Left ventricle myocardium superior (tissue), 1 donor: ENCODE results near the gene TOGARAM2. TPM values are rescaled to one million over a fixed set of nuclear protein-coding genes. Genes with fewer than 3 reads are reported as not detected.

Experiments used
- ATAC-seq: fragments of 200-7000 bp; cut with Tn5 transposase; one replicate; pipeline ENCODE4 v1.9.1; 2020; ENCODE audit warnings: mild to moderate bottlenecking, moderate library complexity
- DNase-seq: peaks from one replicate; pipeline ENCODE4 v3.0.0-alpha.2; 2020
- intact Hi-C: fragments of 100-400 bp; cut with micrococcal nuclease; formaldehyde crosslinking; loops from one replicate; pipeline ENCODE4 v1.11.0; 2022
- long read RNA-seq: library from polyadenylated mRNA; unstranded; transcript quantifications from one replicate; pipeline ENCODE4 v2.0.0, GENCODE V29; 2021
- total RNA-seq: library from RNA; stranded (reverse); fragmentation: NEBNext Ultra II Directional; extraction: Animal tissue kit (Norgen Biotek cat#: 25700); gene quantifications from one replicate; pipeline ENCODE4 v1.2.1, GENCODE V29; 2021
- donor health status: DM: no; HTN: yes; CAD: no; lungs with severe emphysema.

The TOGARAM2 gene
- total RNA-seq: 43.9 TPM
- long read RNA-seq, transcript TOGARAM2-206 (11 exons, 1,932 nt): major isoform, 16 of 57 reads
- long read RNA-seq, partial matches to known transcripts: 16 of 57 reads
- long read RNA-seq, other reads (novel, unspliced or antisense): 25 of 57 reads

DNA sequence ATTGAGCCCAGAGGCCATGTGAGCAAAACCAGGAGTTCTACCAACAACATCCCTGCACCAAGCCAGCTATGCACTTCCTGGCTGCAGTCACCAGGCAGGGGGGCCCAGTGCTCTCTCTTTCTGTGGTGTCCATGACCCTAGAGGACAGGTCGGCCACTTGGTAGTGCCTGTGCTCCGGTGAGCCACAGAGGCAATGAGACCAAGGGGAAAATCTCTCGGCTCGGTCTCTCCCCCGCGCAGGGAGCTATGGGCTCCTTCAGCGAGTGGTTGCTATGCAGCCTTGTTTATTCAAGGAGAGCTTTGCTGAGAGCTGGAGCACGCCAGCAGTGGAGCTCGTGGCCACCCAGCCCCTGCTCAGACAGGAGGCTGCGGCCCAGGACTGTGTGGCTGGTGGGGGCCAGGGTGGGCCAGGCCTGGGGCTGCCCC, at the start of gene TOGARAM2:
TSS of gene TOGARAM2 (plus strand) at position 283 of the 426 bp plus-strand sequence. CDS start 13,537 bp downstream, outside the sequence.
- peak; percentile 40 for DNase-seq
- peak; percentile 61 for ATAC-seq
- intact Hi-C loops: no loop called here

DNA sequence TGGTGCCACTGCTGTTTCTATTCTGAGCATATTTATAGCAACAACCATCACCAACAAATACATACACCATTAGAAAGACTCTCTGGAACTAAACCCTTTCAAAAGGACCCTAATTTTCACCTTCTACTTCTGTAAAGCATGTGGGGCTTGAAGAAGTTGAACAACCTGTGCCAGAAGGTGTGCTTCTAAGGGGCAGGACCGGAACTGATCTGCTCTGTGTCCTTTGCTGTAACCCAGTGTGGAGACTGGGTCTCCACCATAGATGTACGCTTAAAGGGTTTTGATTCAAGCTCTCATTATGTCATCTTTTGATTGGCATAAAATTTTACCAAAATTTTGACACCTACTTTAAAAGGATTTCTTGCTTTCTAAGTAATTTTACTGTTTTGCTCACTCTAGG, 46.3 kb upstream of the TOGARAM2 start:
- intact Hi-C loops: no loop called here
- ATAC-seq (no peak), DNase-seq (no peak)

DNA sequence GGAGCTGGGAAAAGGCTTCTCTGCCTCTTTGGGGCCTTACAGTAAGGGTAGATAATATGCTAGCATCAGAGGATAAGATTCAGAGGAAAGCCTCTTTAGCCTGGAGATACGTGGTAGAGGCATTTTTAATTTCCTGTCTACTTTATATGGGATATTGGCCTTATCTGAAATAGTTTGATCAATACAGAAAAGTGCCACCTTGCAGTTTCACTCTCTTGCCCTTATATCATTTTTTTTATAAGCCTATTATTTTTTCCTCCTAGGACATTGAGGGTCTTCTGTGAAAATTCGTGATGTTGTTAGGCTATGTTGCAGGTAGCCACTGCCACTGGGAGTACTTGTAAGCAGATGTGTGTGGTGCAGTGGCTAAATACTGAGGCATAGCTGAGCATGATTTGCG, 40.1 kb upstream of the TOGARAM2 start:
- intact Hi-C loops: no loop called here
- no peak for ATAC-seq
- no peak for DNase-seq

DNA sequence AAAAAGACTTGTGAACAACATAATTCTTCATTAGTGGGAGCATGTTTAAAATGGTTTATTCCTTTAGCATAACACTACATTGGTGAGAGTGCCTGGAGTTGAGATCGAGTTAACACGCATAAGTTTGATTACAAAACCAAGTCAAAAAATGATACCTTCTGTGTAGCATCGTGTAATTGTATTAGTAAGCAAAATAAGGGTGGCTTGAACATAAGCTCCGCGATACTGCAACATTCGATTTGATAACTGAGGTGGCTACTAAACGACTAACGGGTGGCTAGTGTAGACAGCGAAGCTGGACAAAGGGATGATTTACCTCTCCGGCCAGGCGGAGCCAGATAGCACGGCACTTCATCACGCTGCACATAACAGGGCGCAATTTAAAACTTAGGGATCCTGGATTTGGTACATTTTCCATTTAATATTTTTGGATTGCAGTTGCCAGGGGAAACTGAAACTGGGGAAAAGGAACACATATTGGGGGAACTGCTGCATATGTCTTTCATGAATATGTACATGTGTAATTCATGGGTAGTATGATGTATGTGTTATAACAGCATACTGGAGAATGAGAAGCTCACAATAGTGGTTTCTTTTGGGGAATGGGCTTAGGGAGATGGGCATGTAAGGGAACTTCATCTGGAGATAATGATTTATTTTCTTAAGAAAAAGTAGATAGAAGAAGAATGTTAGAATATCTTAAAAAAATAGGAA, 36.4 kb upstream of the TOGARAM2 start:
- ATAC-seq (no peak), DNase-seq (no peak)
- intact Hi-C loops: no loop called here

DNA sequence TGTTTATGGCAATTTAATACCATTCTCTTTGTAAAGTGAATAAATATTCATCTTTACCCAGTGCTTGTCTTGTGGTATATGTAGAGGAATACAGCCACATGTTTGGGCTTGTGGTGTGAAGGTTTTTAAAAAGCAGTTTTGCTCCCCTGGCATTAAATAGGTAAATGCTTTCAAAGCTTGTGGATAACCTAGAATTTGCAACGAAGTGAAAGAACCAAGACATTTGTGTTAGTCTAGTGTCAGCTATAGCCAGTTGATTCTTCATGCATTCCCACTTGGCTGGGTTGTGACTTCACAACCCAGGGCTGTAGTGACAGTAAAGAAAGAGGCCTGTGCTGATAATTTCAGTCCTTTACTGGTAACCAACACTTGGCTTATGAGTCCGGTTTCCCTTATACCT, 32.9 kb upstream of the TOGARAM2 start:
- intact Hi-C loops: no loop called here
- ATAC-seq: no peak
- no peak for DNase-seq

DNA sequence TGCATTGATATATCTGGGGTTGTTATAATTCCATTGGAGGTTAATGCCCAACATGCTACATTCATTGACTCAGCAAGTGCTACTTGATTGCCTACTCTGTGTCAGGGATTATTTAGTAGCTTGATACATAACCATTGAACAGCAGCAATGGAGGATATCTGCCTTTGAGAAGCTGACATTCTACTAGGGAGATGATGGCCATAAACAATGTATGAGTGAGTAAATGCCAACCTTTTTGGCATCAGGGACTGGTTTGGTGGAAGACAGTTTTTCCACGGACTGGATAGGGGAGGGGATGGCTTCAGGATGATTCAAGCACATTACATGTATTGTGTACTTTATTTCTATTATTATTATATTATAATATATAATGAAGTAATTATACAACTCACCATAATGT, 31.9 kb upstream of the TOGARAM2 start:
- intact Hi-C loops: no loop called here
- DNase-seq: no peak
- ATAC-seq: no peak

DNA sequence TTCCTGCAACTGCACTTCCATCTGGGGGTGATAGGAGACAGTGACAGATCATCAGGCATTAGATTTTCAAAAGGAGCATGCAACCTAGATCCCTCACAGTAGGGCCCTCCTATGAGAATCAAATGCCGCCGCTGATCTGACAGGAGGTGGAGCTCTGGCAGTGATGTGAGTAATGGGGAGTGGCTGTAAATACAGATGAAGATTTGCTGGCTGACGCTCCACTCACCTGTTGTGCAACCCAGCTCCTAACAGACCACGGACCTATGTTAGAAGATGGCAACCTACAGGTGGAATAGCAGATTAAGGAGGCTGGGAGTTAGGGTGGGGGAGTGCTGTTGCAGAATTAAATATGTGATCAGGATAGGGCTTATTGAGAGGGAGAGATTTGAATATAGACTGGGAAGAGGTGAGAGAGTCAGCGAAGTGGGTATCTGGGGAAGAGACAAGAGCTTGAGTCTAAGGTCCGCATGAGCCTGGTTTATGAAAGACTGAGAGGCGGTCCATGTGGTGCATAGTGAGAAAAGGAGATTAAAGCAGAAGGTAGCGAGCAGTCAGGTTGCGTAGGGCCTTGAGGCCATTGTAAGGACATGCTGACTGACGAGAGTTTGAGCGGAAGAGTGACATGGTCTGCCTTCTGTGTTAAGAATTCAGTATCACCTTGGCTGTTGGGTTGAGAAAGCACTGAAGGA, 31.3 kb upstream of the TOGARAM2 start:
- intact Hi-C loops: no loop called here
- no peak for DNase-seq
- no peak for ATAC-seq

DNA sequence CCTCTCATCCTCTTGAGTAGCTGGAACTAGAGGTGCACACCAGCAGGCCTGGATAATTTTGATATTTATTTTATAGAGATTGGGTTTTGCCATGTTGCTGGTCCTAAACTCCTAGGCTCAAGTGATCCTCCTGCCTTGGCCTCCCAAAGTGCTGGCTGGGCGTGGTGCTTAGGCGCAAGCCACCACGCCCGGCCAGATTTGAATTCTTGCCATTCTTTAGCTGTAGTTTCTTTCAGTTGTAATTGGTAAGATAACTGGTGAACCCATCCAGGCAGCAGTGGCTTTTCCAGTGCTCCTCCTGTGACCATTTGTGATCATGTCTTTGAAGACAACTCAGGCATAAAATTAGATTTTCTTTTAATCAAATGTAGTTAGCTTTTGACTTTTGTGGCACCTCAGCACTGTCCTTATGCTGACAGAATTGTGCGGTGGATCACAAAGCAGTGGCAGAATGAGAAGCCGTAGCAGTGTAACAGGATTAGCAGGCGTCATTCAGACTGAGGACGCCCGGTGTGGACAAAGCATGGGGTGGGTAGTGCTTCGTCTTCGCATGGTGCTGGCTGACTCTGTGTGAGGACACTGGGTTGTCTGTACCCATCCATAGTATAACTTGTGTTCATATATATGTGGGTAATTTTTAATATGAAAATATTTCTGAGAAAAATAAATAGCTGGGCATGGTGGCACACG, 30.0 kb upstream of the TOGARAM2 start:
- DNase-seq (no peak), ATAC-seq (no peak)
- intact Hi-C loops: no loop called here

DNA sequence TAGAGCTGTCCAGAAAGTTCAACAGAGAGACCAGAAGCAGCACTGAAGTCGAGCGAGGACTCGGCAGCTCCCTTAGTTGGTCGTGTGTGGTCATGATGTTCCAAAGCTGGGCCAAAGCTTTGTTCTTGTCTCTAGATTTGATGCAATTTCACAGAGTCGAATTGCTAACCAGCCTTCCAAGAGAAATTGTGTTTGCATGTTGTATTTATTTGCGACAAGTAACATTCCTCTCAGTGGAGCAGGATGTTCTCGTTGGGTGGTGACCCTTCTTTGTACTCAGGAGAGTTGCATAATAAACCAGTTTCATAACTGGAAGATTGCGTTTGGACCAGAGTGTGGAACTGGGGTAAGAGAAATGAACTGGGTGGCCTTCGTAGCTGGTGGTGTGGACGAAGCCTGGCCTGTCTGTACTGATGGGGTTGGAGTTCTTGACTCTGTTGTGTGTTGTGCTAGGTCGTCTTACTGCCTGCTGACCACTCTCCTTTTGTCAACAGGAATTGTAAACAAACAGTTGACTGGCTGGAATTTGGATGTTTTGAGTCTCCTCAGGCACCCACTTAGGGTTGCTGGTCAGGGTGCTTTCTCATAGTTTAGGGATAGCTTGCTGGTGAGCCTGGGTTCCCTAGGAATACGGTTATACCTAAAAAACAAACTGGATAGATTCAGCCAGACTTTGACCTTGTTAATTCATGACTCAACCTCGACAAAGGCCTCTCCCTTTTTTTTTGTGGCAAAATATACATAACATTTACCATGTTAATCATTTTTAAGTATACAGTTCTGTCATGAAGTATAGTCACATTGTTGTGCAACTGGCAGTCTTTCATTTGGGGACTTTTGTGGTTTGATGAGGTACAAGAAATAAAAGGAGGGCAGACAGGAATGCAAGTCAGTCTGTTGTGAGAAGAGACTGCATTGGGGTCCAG, 28.9 kb upstream of the TOGARAM2 start:
- ATAC-seq (peak; percentile 83), DNase-seq (no peak)
- intact Hi-C loops: no loop called here

DNA sequence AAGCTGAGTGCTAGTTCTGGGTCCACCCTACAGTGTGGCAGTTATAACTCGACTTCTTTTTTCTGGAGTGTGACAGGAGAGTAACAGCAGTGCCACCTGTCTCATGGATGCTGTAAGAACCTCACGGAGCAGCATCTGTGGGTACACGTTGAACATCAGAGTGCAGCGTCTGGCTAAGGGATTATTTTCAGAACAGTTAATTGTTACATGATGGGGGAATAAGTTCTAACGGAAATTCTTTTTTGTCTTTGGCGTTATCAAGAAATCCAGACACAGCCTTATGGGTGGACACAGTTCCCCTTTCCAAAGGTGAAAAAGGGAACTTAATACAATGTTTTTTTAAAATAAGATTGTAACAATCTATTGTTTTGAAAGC, 28.3 kb upstream of the TOGARAM2 start:
- intact Hi-C loops: no loop called here
- no peak for ATAC-seq
- DNase-seq: no peak

DNA sequence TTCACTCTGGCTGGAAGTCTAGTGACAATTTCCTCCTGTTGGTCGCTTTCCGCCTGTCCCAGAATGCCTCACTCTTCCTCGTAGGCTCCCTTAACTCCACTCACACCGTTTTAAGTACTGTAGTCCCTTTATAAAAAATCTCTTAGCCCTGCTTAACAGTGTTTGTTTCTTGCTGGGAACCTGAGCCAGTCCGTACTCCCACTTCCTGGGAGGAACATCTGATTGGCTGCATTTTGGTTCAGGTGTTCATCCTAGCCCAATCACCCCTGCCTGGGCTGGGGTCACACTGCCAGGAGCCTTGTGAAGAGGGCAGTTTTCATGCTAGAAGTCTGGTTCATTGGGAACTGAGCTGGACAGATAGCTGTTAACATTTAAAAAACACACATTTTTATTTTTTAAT, 25.6 kb upstream of the TOGARAM2 start:
- intact Hi-C loops: loop anchor here (5.0 kb wide), 1 partner anchor 187 kb away; no protein-coding TSS in a partner anchor
- ATAC-seq (no peak), DNase-seq (no peak)

DNA sequence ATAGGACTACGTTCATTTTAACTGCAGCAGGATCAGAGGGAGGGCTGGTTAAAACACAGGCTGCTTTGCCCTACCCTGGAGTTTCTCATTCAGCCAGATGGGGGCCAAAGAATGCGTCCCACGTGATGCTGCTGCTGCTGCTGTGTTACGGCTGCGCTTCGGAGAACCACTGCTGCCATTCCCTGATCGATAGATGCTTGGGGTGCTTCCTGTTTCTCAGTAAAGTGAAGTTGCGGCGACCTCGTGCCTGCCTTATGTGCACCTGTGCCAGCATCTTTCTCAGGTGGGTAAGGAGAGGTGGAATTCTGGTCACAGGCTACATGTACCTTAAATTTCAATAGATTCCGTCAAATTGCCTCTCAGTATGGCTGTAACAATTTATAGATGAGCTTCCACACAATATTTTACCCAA, 24.7 kb upstream of the TOGARAM2 start:
- DNase-seq (no peak), ATAC-seq (peak; percentile 14)
- intact Hi-C loops: loop anchor here (5.0 kb wide), 1 partner anchor 186 kb away; no protein-coding TSS in a partner anchor

DNA sequence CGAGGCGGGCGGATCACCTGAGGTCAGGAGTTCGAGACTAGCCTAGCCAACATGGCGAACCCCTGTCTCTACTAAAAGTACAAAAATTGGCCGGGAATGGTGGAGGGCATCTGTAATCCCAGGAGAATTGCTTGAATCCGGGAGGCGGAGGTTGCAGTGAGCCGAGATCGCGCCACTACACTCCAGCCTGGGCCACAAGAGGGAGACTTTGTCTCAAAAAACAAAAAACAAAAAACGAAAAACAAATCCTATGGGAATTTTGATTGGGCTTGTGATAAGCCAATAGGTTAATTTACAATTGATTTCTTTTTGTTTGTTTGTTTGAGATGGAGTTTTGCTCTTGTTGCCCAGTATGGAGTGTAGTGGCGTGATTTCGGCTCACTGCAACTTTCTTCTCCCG, 24.2 kb upstream of the TOGARAM2 start:
- intact Hi-C loops: loop anchor here (5.0 kb wide), 1 partner anchor 185 kb away; no protein-coding TSS in a partner anchor
- DNase-seq (no peak), ATAC-seq (no peak)

DNA sequence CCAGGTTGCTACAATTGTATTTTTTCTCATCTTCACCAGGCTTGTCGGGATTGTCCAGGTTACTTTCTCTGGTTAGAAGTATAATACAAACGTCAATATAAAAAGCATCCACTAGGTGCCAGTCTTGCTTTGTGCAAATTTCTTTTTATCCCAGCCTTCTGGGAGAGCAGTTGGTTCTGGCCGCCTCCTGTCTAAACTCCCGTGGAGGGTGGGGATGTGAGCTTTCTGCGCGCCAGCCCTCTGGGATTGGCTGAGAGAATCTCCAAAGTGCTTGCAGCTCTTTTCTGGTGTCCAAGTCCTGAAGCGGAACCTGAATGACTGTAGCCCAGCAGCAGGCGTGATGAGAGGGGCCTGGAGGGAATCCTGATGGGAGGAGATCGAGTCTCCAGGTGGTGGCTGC, 22.4 kb upstream of the TOGARAM2 start:
- DNase-seq (peak; percentile 72), ATAC-seq (peak; percentile 90)
- intact Hi-C loops: loop anchor here (5.0 kb wide), 1 partner anchor 184 kb away; no protein-coding TSS in a partner anchor

DNA sequence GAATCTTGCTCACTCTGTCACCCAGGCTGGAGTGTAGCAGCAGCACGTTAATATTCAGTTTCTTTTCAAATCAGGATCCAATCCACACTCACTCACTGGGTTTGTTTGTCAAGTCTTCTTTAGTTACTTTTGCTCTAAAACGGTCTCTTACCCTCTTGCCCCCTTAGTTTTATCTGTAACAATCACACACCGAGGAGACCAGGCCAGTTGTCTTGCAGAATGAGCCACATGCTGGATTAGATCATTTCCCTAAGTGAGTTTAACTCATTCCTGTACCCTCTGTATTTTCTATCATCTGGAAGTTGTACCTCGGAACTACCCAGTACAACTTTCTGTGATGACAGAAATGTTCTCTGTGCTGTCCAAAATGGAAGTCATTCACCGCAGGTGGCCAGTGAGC, 20.7 kb upstream of the TOGARAM2 start:
- DNase-seq (no peak), ATAC-seq (no peak)
- intact Hi-C loops: loop anchor here (2.0 kb wide), 1 partner anchor 234 kb away; no protein-coding TSS in a partner anchor

DNA sequence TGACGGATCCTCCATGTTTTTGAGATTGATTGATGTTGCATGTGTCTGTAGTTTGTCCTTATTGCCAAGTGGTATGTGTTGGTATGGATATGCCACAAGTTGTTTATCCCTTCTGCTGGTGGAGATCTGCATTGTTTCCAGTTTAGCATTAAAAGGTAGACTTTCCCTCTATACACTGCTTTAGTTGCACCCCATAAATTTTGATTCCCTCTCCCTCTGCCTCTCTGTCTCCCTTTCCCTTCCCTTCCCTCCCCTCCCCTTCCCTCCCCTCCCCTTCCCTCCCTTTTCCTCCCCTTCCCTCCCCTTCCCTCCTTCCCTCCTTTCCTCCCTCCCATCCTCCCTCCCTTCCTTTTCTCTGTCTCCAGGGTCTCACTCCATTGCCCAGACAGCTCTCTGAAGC, 18.6 kb upstream of the TOGARAM2 start:
- intact Hi-C loops: no loop called here
- DNase-seq (no peak), ATAC-seq (no peak)

DNA sequence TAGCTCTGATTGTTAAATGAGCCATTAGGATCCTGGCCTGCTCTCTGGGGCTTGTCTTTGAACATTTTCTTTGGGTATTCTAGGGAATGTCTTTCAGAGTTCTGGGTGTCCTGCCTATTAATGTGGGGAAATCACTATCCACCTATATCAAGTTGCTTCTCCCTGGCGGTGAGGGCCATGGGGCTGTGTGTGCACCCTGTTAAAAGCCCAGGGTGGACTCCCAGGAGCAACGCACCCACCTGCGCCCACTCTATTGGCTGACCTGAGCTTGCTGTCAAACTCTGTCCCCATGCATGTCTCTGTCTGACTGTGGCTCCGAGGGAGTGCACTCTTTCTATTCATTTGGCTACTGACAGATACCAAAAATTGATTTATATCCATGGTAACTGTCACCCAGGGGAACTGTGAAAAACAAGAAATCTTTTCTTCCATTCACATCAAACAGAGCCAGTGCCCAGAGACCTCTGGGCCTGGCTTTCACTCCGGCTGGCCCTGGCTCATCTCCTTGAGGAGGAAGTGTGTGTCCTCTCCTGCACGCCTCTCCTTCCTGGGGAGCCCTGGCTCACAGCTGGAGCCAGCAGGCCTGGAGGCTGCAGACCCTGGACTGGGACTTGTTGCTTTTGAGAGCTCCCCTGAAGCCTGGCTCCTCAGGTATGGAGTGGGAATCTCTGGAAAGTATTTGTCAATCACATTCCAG, 10.5 kb upstream of the TOGARAM2 start:
- DNase-seq: no peak
- ATAC-seq: no peak
- intact Hi-C loops: no loop called here

DNA sequence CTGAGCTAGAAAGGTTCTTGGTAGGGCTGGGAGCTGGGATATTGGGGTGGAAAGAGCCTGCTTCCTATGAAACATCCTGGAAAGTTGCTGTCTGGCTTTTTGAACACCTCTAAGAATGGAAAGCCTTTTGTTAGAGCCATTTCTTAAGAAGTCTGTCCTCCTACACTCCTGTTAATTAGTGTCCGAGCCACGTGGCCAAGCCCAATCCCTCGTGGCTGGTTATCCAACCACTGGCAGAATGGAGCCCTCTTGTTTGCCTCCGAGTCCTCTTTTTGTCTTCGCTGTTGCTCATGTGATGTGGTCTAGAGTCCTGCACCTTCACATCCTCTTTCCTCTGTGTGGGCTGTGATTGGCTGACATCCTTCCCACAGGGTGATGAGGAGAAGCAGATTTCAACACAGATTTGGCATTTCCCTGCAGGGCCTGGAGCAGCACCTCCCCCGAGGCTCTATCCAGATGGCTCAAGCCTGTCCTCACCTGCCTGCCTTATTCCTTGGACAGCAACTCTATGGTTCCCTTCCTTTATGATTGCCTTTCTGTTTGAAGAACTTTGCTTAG, 8.2 kb upstream of the TOGARAM2 start:
- intact Hi-C loops: no loop called here
- DNase-seq (no peak), ATAC-seq (no peak)
